Mesothelial cell of epicardium (in vitro differentiated cells): ENCODE measurements around the gene ATAD5. TPM values are rescaled to one million over a fixed set of nuclear protein-coding genes. Genes with fewer than 3 reads are reported as not detected.
"Not testable (repeated sequence)": the region's sequence is repeated elsewhere in the genome, so short reads cannot be mapped to it uniquely, and the experiment has no call there.

ENCODE experiments used
- DNase-seq, 2 experiments: peaks; one replicate each; pipeline ENCODE4 v3.0.0; 2021; ENCODE audit warnings: low spot score in 2 of 2; ENCODE audit not compliant: unreplicated experiment in 2 of 2
- H3K27ac Mint-ChIP-seq: 2 replicates; pipeline ENCODE4 v1.8.0; 2021; ENCODE audit warnings: mixed read lengths
- H3K27me3 Mint-ChIP-seq: 2 replicates; pipeline ENCODE4 v1.8.0; 2021; ENCODE audit warnings: low read depth, mixed read lengths
- H3K36me3 Mint-ChIP-seq: 2 replicates; pipeline ENCODE4 v1.8.0; 2021; ENCODE audit warnings: mixed read lengths
- H3K4me1 Mint-ChIP-seq: 2 replicates; pipeline ENCODE4 v1.8.0; 2021; ENCODE audit warnings: mixed read lengths
- H3K4me3 Mint-ChIP-seq: 2 replicates; pipeline ENCODE4 v1.8.0; 2021; ENCODE audit warnings: mild to moderate bottlenecking, moderate library complexity, mixed read lengths
- H3K9me3 Mint-ChIP-seq: 2 replicates; pipeline ENCODE4 v1.8.0; 2021; ENCODE audit warnings: mixed read lengths
- CTCF ChIP-seq: fragments of 200-600 bp; sonication (generic); IDR thresholded peaks from one replicate; pipeline ENCODE4 v1.5.0; 2021; ENCODE audit warnings: antibody characterized with exemption; ENCODE audit not compliant: unreplicated experiment
- total RNA-seq: library from RNA; stranded (reverse); gene quantifications from 3 replicates; pipeline ENCODE4 v1.2.1, GENCODE V29; 2021

The ATAD5 gene
- total RNA-seq, 1 donor from 2014 or later, result 10.6 TPM

GRCh38 chr17:30906101-30906911 lies 74.5 kb downstream of the ATAD5 start, which contains the start of gene TEFM:
Gene TEFM (minus strand): TSS chr17:30906238. CDS start chr17:30906198, 40 bp downstream.
- peaks cover 9% of the 10 kb centered on the region for H3K36me3 Mint-ChIP-seq
- H3K4me3 Mint-ChIP-seq, result peak within 1 kb of the TSS; percentile 93
- H3K27me3 Mint-ChIP-seq, result no peaks in the 10 kb centered on the region
- DNase-seq, result peak; percentile 71 to 93
- peak within 1 kb of the TSS; percentile 98 for H3K27ac Mint-ChIP-seq
- no peak for TF ChIP-seq CTCF
- H3K4me1 Mint-ChIP-seq, result peaks cover 11% of the 10 kb centered on the region
- H3K9me3 Mint-ChIP-seq, result no peaks in the 10 kb centered on the region

- Mint-ChIP-seq H3K36me3 (no peaks in the 10 kb centered on the region), H3K4me3 (no peak overlapping the region), H3K27ac (no peak overlapping the region), H3K4me1 (peaks cover 11% of the 10 kb centered on the region), H3K27me3 (no peaks in the 10 kb centered on the region), H3K9me3 (no peaks in the 10 kb centered on the region)
- DNase-seq, result no peak
- TF ChIP-seq CTCF, result no peak
These were observed 77.1 kb downstream of the ATAD5 start for GRCh38 chr17:30908717-30909420.

GRCh38 chr17:30910151-30910550 lies 78.4 kb downstream of the ATAD5 start:
- H3K36me3 Mint-ChIP-seq, H3K27me3 Mint-ChIP-seq, H3K27ac Mint-ChIP-seq, H3K4me3 Mint-ChIP-seq, H3K9me3 Mint-ChIP-seq, DNase-seq: not testable (repeated sequence)
- H3K4me1 Mint-ChIP-seq, result peaks cover 11% of the 10 kb centered on the region

GRCh38 chr17:30913955-30914354 lies 82.2 kb downstream of the ATAD5 start:
- no peaks in the 10 kb centered on the region for H3K9me3 Mint-ChIP-seq
- H3K4me1 Mint-ChIP-seq, result no peaks in the 10 kb centered on the region
- DNase-seq, result no peak
- no peak overlapping the region for H3K27ac Mint-ChIP-seq
- H3K36me3 Mint-ChIP-seq, result no peaks in the 10 kb centered on the region
- H3K27me3 Mint-ChIP-seq, result peaks cover 30% of the 10 kb centered on the region
- no peak for TF ChIP-seq CTCF
- H3K4me3 Mint-ChIP-seq, result no peak overlapping the region

GRCh38 chr17:30915833-30916611 lies 84.3 kb downstream of the ATAD5 start:
- no peak for TF ChIP-seq CTCF

More at GRCh38 chr17:30915833-30916611, 84.3 kb downstream of the ATAD5 start:
- Mint-ChIP-seq H3K27ac (no peak overlapping the region), H3K9me3 (no peaks in the 10 kb centered on the region), H3K4me1 (no peaks in the 10 kb centered on the region), H3K4me3 (no peak overlapping the region), H3K36me3 (no peaks in the 10 kb centered on the region), H3K27me3 (peaks cover 49% of the 10 kb centered on the region)
- no peak for DNase-seq
